HEK293T (cell line): Measurements from ENCODE around the gene CD164L2.

Experiments
- CTCF ChIA-PET: fragments of 350-600 bp; formaldehyde crosslinking; extraction: SDS; loops from one replicate; lab custom pipeline; 2021; ENCODE audit warnings: antibody characterized with exemption, inconsistent platforms; lab: Yijun Ruan, JAX
- POLR2A ChIA-PET: fragments of 350-600 bp; formaldehyde crosslinking; extraction: SDS; loops from one replicate; lab custom pipeline; 2020; ENCODE audit warnings: antibody characterized with exemption, inconsistent platforms; lab: Yijun Ruan, JAX
- DNase-seq: peaks from one replicate; pipeline ENCODE4 v3.0.0; 2012; ENCODE audit warnings: mixed read lengths; ENCODE audit errors: extremely low spot score
- ARNT ChIP-seq: fragments of 450-650 bp; IDR thresholded peaks from 2 replicates; pipeline ENCODE4 v1.6.1; 2017; ENCODE audit warnings: mild to moderate bottlenecking
- BHLHE40 ChIP-seq: fragments of 450-650 bp; IDR thresholded peaks from 2 replicates; pipeline ENCODE4 v1.6.1; 2016; ENCODE audit warnings: mild to moderate bottlenecking, moderate library complexity, borderline replicate concordance
- CTBP1 ChIP-seq: fragments of 450-650 bp; IDR thresholded peaks from 2 replicates; pipeline ENCODE4 v1.6.1; 2016; ENCODE audit warnings: borderline replicate concordance
- ELF4 ChIP-seq: fragments of 450-650 bp; IDR thresholded peaks from 2 replicates; pipeline ENCODE4 v1.6.1; 2017; ENCODE audit warnings: antibody characterized with exemption
- FOXA1 ChIP-seq: fragments of 450-650 bp; IDR thresholded peaks from 2 replicates; pipeline ENCODE4 v1.6.1; 2016; ENCODE audit warnings: mild to moderate bottlenecking
- FOXK2 ChIP-seq: fragments of 450-650 bp; IDR thresholded peaks from 2 replicates; pipeline ENCODE4 v1.6.1; 2016; ENCODE audit warnings: mild to moderate bottlenecking
- FOXM1 ChIP-seq: fragments of 450-650 bp; IDR thresholded peaks from 2 replicates; pipeline ENCODE4 v1.6.1; 2017; ENCODE audit warnings: mild to moderate bottlenecking, borderline replicate concordance
- HDGF ChIP-seq: fragments of 450-650 bp; IDR thresholded peaks from 2 replicates; pipeline ENCODE4 v1.6.1; 2017; ENCODE audit warnings: antibody characterized with exemption, borderline replicate concordance
- L3MBTL2 ChIP-seq: fragments of 450-650 bp; conservative IDR thresholded peaks from 2 replicates; pipeline ENCODE4 v1.6.1; 2016; ENCODE audit warnings: mild to moderate bottlenecking
- LEF1 ChIP-seq: fragments of 450-650 bp; IDR thresholded peaks from 2 replicates; pipeline ENCODE4 v1.6.1; 2017; ENCODE audit warnings: mild to moderate bottlenecking, borderline replicate concordance
- NFRKB ChIP-seq: fragments of 450-650 bp; IDR thresholded peaks from 2 replicates; pipeline ENCODE4 v1.6.1; 2016; ENCODE audit warnings: mild to moderate bottlenecking, moderate library complexity
- SP1 ChIP-seq: fragments of 450-650 bp; IDR thresholded peaks from 2 replicates; pipeline ENCODE4 v1.6.1; 2017
- SUZ12 ChIP-seq: fragments of 450-650 bp; IDR thresholded peaks from 2 replicates; pipeline ENCODE4 v1.6.1; 2016; ENCODE audit warnings: mild to moderate bottlenecking
- TARDBP ChIP-seq: fragments of 450-650 bp; IDR thresholded peaks from 2 replicates; pipeline ENCODE4 v1.6.1; 2016
- ZNF384 ChIP-seq: fragments of 450-650 bp; IDR thresholded peaks from 2 replicates; pipeline ENCODE4 v1.6.1; 2016
- TF ChIP-seq, protein P1 (sequence below): fragments of 450-650 bp; IDR thresholded peaks from 2 replicates; pipeline ENCODE4 v1.6.1; 2016

Gene CD164L2

DNA sequence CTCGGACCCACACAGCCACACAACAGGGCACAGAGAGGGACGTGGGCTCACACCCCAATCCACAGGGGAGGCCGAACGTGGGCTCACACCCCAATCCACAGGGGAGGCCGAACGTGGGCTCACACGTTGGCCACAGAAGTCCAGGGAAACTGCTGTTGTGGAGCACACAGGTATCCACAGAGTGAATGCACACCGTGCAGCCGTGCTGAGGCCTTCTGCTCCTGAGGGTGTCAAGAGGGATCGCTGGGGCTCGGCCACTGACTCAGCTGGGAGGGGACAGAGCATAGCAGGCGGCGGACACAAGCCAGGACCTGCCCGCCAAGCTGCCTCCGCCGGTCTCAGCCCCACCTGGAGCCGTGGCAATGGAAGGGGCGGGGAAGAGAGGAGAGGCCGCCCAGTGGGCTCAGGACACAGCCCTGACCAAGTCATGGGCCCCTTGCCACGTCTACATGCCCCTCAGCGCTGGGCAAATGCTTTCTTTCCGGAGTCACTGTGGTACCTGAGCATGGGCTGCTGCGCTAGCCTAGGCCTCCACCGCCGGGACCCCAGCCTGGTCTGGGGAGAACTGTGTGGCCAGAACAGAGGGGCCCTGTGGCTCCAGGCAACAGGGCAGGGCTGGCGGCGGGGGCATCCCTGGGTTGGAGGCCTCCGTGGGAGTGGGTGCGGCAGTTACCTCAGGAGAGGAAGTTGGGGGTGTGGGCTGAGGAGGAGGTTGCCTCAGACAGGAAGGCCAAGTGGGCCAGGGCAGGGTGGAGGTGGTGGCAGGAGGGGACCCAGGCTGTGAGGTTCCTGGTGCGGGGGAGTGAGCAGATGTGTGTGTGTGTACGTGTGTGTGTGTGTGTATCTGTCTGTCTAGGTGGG lies 40.1 kb downstream of the CD164L2 start:
- no peak for TF ChIP-seq BHLHE40
- no peak for TF ChIP-seq HDGF
- no peak for TF ChIP-seq ELF4
- no peak for TF ChIP-seq L3MBTL2
- TF ChIP-seq, protein P1, sequence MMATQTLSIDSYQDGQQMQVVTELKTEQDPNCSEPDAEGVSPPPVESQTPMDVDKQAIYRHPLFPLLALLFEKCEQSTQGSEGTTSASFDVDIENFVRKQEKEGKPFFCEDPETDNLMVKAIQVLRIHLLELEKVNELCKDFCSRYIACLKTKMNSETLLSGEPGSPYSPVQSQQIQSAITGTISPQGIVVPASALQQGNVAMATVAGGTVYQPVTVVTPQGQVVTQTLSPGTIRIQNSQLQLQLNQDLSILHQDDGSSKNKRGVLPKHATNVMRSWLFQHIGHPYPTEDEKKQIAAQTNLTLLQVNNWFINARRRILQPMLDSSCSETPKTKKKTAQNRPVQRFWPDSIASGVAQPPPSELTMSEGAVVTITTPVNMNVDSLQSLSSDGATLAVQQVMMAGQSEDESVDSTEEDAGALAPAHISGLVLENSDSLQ, result no peak
- no peak for TF ChIP-seq FOXM1
- no peak for TF ChIP-seq FOXK2
- no peak for TF ChIP-seq SP1
- TF ChIP-seq LEF1, result no peak
- no peak for TF ChIP-seq ZNF384
- no peak for TF ChIP-seq ARNT
- no peak for TF ChIP-seq CTBP1
- no peak for TF ChIP-seq NFRKB
- TF ChIP-seq SUZ12, result no peak
- TF ChIP-seq TARDBP, result no peak
- ChIA-PET CTCF (interaction anchor here (0.6 to 1.2 kb wide), 4 partner anchors 10 to 23 kb away, joined by 3 to 7 read pairs (median 4); partner anchors contain the start of gene MAP3K6), POLR2A (interaction anchor here (1.3 to 2.8 kb wide), 2 partner anchors 20 to 23 kb away, joined by 3 to 24 read pairs; partner anchors contain the start of genes MAP3K6 and TMEM222)
- DNase-seq, result no peak

DNA sequence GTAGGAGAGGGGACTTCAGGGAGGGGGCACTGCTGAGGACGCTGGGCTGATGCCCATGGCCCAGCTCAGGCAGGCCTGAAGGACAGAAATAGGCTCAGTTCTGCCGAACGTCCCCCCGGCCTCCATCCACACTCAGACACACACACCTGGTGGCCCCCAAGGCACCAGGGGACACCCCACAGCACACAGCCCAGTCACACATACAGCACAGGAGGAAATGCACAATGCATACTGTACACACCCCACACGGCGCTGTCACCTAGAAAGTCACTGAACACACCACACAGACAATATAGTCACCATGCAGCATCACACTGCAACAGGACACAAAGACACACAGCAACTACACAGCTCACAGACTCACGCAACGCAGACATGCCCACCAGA lies 40.7 kb downstream of the CD164L2 start:
- POLR2A ChIA-PET, result interaction anchor here (1.2 to 2.8 kb wide), 3 partner anchors 8 to 23 kb away, joined by 3 to 24 read pairs (median 3); partner anchors contain the start of genes MAP3K6 and TMEM222
- TF ChIP-seq ELF4 (no peak), FOXA1 (no peak), NFRKB (no peak), SUZ12 (no peak), SP1 (no peak), L3MBTL2 (no peak), ARNT (no peak), FOXK2 (no peak), FOXM1 (no peak), ZNF384 (no peak), HDGF (no peak), BHLHE40 (no peak), CTBP1 (no peak), TARDBP (no peak), LEF1 (no peak)
- TF ChIP-seq, protein P1, result no peak
- CTCF ChIA-PET, result interaction anchor here (1.2 kb wide), 2 partner anchors 9 to 15 kb away, joined by 3 to 5 read pairs; no protein-coding TSS in a partner anchor
- DNase-seq, result no peak

DNA sequence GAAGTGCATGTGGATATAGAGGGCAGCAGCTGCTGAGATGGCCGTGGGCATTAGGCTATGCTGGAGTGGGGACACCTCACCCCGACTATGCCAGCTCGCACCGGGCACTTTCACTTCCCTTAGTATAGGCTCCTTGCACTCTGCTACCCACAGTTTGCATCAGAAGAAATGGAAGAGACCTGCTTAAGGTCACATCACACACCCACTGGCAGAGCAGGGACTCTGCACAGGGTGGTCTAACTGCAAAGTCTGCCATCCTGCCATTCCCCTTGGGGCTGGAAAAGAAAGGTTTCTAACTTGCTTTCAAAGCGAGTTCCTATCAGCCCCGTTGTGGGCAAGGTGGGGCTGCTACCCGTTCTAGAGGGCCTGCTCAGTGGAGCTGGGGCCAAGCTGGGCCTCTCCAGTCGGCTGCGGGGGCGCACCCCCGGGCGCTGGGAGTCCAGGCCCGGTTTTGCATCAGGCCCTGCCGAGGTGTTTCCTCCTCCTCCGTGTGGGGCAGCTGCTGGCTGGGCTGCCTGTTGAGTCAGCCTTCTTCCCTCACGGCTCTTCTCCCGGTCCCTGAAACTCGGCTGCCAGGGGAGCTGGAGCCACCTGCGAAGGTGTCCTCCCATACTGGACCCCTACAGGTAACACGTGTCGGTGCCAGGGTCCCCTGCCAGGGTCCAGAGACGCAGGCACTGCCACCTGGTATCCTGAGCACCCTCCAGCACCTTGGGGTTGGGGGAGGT lies 41.4 kb downstream of the CD164L2 start, which contains the start of gene SYTL1:
Gene SYTL1, plus strand, starts transcription at position 498 of the 728 bp plus-strand sequence. CDS start 3,313 bp downstream, outside the sequence.
- ChIA-PET CTCF (interaction anchor here (1.2 kb wide), 2 partner anchors 8 to 16 kb away, joined by 3 to 5 read pairs; no protein-coding TSS in a partner anchor), POLR2A (interaction anchor here (1.2 to 2.8 kb wide), 3 partner anchors 9 to 24 kb away, joined by 3 to 24 read pairs (median 3); partner anchors contain the start of genes MAP3K6 and TMEM222)
- DNase-seq, result peak; percentile 59
- no peak for TF ChIP-seq ZNF384
- no peak for TF ChIP-seq BHLHE40
- no peak for TF ChIP-seq L3MBTL2
- TF ChIP-seq TARDBP, result no peak
- TF ChIP-seq FOXM1, result no peak
- TF ChIP-seq ARNT, result no peak
- TF ChIP-seq CTBP1, result no peak
- TF ChIP-seq SUZ12, result no peak

DNA sequence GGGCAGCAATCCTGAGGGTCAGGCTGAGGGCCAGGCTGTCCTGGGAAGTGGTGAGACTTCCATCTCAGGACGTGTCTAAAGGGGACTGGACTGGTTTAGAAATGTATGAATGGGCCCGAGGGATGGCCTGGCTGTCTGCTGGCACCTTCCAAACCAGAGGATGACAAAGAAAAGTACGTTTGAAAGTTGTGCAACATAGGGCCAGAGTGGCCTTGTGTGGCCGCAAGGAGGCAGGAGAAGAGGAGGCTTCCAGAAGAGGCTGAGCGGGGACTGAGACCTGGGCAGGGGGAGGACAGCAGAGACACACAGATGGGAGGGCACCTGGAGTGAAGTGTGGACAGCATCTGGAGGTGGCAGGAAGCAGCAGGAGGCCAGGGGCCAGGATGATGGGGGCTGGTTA lies 43.9 kb downstream of the CD164L2 start:
- ChIA-PET CTCF (interaction anchor here (0.5 kb wide), 1 partner anchor 15 kb away, joined by 4 read pairs; no protein-coding TSS in a partner anchor), POLR2A (no interaction called here)
- DNase-seq, result no peak
- TF ChIP-seq FOXA1 (no peak), FOXM1 (no peak), SUZ12 (no peak), ELF4 (no peak), TARDBP (no peak), BHLHE40 (no peak), ZNF384 (no peak), HDGF (no peak), CTBP1 (no peak), ARNT (no peak), NFRKB (no peak), LEF1 (no peak), SP1 (no peak), FOXK2 (no peak)

DNA sequence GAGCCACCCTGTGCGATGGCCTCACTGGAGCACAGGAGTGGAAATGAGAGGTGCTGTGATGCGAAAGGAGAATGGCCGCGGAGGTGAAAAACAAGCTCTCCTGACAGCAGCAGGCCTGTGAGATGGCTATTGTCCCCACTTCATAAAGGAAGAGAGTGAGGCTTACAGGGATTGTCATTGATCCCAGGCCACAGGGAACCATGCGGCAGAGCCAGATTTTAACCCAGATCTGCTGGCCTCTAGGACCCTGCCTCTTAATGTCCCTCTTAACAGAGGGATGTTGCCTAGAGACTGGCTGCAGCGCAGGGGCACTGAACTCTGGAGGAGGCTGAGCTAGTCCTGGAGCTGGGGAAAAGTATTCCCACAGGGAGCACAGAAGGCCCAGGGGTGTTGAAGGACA lies 44.4 kb downstream of the CD164L2 start:
- no peak for DNase-seq
- ChIA-PET CTCF (interaction anchor here (0.5 to 0.7 kb wide), 2 partner anchors 16 to 57 kb away, joined by 3 to 4 read pairs; no protein-coding TSS in a partner anchor), POLR2A (no interaction called here)
- no peak for TF ChIP-seq L3MBTL2
- TF ChIP-seq ARNT, result no peak
- TF ChIP-seq FOXM1, result no peak
- TF ChIP-seq TARDBP, result no peak
- TF ChIP-seq ELF4, result no peak
